Dendritic cell treated with granulocyte-macrophage colony-stimulating factor and Interleukin-4, amounts not matched to agents 40 ng/mL and 50 ng/mL, for 4 days (primary cell): Measurements from ENCODE around the gene DFFB.

ENCODE experiments used
- H3K27ac Mint-ChIP-seq: one replicate; pipeline ENCODE4 v1.8.0; 2022; ENCODE audit warnings: mild to moderate bottlenecking, mixed read lengths
- H3K27me3 Mint-ChIP-seq: one replicate; pipeline ENCODE4 v1.8.0; 2022; ENCODE audit warnings: mild to moderate bottlenecking, mixed read lengths
- H3K36me3 Mint-ChIP-seq: one replicate; pipeline ENCODE4 v1.8.0; 2022; ENCODE audit warnings: low read depth, mixed read lengths
- H3K4me1 Mint-ChIP-seq: one replicate; pipeline ENCODE4 v1.8.0; 2022; ENCODE audit warnings: low read depth, mixed read lengths
- H3K4me3 Mint-ChIP-seq: one replicate; pipeline ENCODE4 v1.8.0; 2022; ENCODE audit warnings: mild to moderate bottlenecking, moderate library complexity, mixed read lengths
- H3K9me3 Mint-ChIP-seq: one replicate; pipeline ENCODE4 v1.8.0; 2022; ENCODE audit warnings: mixed read lengths
- intact Hi-C: fragments of 100-400 bp; cut with micrococcal nuclease; formaldehyde crosslinking; loops from one replicate; pipeline ENCODE4 v1.15.0; 2022

DFFB gene

GRCh38 chr1:3900150-3900968 lies 43.1 kb downstream of the DFFB start, which contains the start of gene C1orf174:
Gene C1orf174 (minus strand): TSS chr1:3900272. CDS start chr1:3900186, 86 bp downstream.
- peaks cover 19% of the 10 kb centered on the region for H3K9me3 Mint-ChIP-seq
- H3K4me1 Mint-ChIP-seq: peaks cover 48% of the 10 kb centered on the region
- H3K4me3 Mint-ChIP-seq: peak within 1 kb of the TSS; percentile 88
- peak within 1 kb of the TSS; percentile 99 for H3K27ac Mint-ChIP-seq
- intact Hi-C loops: loop anchor here (1.0 to 2.0 kb wide), 3 partner anchors 9 to 104 kb away; partner anchors contain the start of genes CEP104, DFFB and LRRC47
- H3K36me3 Mint-ChIP-seq: peaks cover 47% of the 10 kb centered on the region
- no peaks in the 10 kb centered on the region for H3K27me3 Mint-ChIP-seq

- Mint-ChIP-seq H3K4me1 (peaks cover 53% of the 10 kb centered on the region), H3K9me3 (peaks cover 19% of the 10 kb centered on the region), H3K27ac (peak overlapping the region; percentile 99), H3K4me3 (peak overlapping the region; percentile 88), H3K27me3 (no peaks in the 10 kb centered on the region), H3K36me3 (peaks cover 40% of the 10 kb centered on the region)
- intact Hi-C loops: loop anchor here (1.0 to 2.0 kb wide), 3 partner anchors 10 to 104 kb away; partner anchors contain the start of genes CEP104, DFFB and LRRC47
These were observed 43.8 kb downstream of the DFFB start for GRCh38 chr1:3900969-3901529.

GRCh38 chr1:3902111-3902511 lies 44.8 kb downstream of the DFFB start:
- H3K27ac Mint-ChIP-seq: no peak overlapping the region
- H3K36me3 Mint-ChIP-seq: peaks cover 33% of the 10 kb centered on the region
- peaks cover 51% of the 10 kb centered on the region for H3K4me1 Mint-ChIP-seq
- no peak overlapping the region for H3K4me3 Mint-ChIP-seq
- no peaks in the 10 kb centered on the region for H3K27me3 Mint-ChIP-seq
- intact Hi-C loops: no loop called here
- H3K9me3 Mint-ChIP-seq: peaks cover 17% of the 10 kb centered on the region

- peaks cover 52% of the 10 kb centered on the region for H3K4me1 Mint-ChIP-seq
- no peak overlapping the region for H3K27ac Mint-ChIP-seq
- intact Hi-C loops: no loop called here
- H3K36me3 Mint-ChIP-seq: peaks cover 27% of the 10 kb centered on the region
- H3K9me3 Mint-ChIP-seq: peaks cover 12% of the 10 kb centered on the region
- no peak overlapping the region for H3K4me3 Mint-ChIP-seq
- H3K27me3 Mint-ChIP-seq: no peaks in the 10 kb centered on the region
These were observed 45.4 kb downstream of the DFFB start for GRCh38 chr1:3902571-3903091.

GRCh38 chr1:3903141-3904005 lies 46.1 kb downstream of the DFFB start:
- intact Hi-C loops: no loop called here
- Mint-ChIP-seq H3K27me3 (no peaks in the 10 kb centered on the region), H3K27ac (peak overlapping the region; percentile 30), H3K9me3 (peaks cover 4% of the 10 kb centered on the region), H3K4me3 (no peak overlapping the region), H3K36me3 (peaks cover 20% of the 10 kb centered on the region), H3K4me1 (peaks cover 45% of the 10 kb centered on the region)

- Mint-ChIP-seq H3K4me3 (no peak overlapping the region), H3K4me1 (peaks cover 37% of the 10 kb centered on the region), H3K9me3 (no peaks in the 10 kb centered on the region), H3K27me3 (peaks cover 2% of the 10 kb centered on the region), H3K27ac (peak overlapping the region; percentile 30), H3K36me3 (peaks cover 14% of the 10 kb centered on the region)
- intact Hi-C loops: no loop called here
These were observed 46.9 kb downstream of the DFFB start for GRCh38 chr1:3904006-3904842.

GRCh38 chr1:3904843-3905185 lies 47.5 kb downstream of the DFFB start:
- intact Hi-C loops: no loop called here
- Mint-ChIP-seq H3K9me3 (no peaks in the 10 kb centered on the region), H3K27me3 (peaks cover 5% of the 10 kb centered on the region), H3K27ac (no peak overlapping the region), H3K4me3 (no peak overlapping the region), H3K36me3 (peaks cover 12% of the 10 kb centered on the region), H3K4me1 (peaks cover 33% of the 10 kb centered on the region)

- Mint-ChIP-seq H3K4me3 (no peak overlapping the region), H3K27ac (no peak overlapping the region), H3K27me3 (peaks cover 10% of the 10 kb centered on the region), H3K4me1 (peaks cover 33% of the 10 kb centered on the region), H3K9me3 (no peaks in the 10 kb centered on the region), H3K36me3 (peaks cover 6% of the 10 kb centered on the region)
- intact Hi-C loops: no loop called here
These were observed 48.1 kb downstream of the DFFB start for GRCh38 chr1:3905266-3905952.

GRCh38 chr1:3905953-3906671 lies 48.8 kb downstream of the DFFB start:
- Mint-ChIP-seq H3K27me3 (peaks cover 17% of the 10 kb centered on the region), H3K4me1 (peaks cover 33% of the 10 kb centered on the region), H3K36me3 (peaks cover under 1% of the 10 kb centered on the region), H3K9me3 (no peaks in the 10 kb centered on the region), H3K4me3 (no peak overlapping the region), H3K27ac (no peak overlapping the region)
- intact Hi-C loops: no loop called here

- Mint-ChIP-seq H3K27ac (no peak overlapping the region), H3K27me3 (peaks cover 22% of the 10 kb centered on the region), H3K4me3 (no peak overlapping the region), H3K9me3 (no peaks in the 10 kb centered on the region), H3K4me1 (peaks cover 33% of the 10 kb centered on the region), H3K36me3 (no peaks in the 10 kb centered on the region)
- intact Hi-C loops: no loop called here
These were observed 49.4 kb downstream of the DFFB start for GRCh38 chr1:3906672-3907020.

- Mint-ChIP-seq H3K27ac (no peak overlapping the region), H3K4me3 (no peak overlapping the region), H3K9me3 (no peaks in the 10 kb centered on the region), H3K36me3 (no peaks in the 10 kb centered on the region), H3K27me3 (peaks cover 26% of the 10 kb centered on the region), H3K4me1 (peaks cover 33% of the 10 kb centered on the region)
- intact Hi-C loops: no loop called here
These were observed 49.8 kb downstream of the DFFB start for GRCh38 chr1:3907031-3907534.

- no peak overlapping the region for H3K4me3 Mint-ChIP-seq
- no peaks in the 10 kb centered on the region for H3K36me3 Mint-ChIP-seq
- H3K4me1 Mint-ChIP-seq: peaks cover 33% of the 10 kb centered on the region
- intact Hi-C loops: no loop called here
- H3K9me3 Mint-ChIP-seq: no peaks in the 10 kb centered on the region
- H3K27ac Mint-ChIP-seq: no peak overlapping the region
- H3K27me3 Mint-ChIP-seq: peaks cover 26% of the 10 kb centered on the region
These were observed 50.4 kb downstream of the DFFB start for GRCh38 chr1:3907621-3908165.
